Stimulated activated CD8-positive, alpha-beta memory T cell treated with anti-CD3 and anti-CD28 coated beads, Interleukin-15, amount 100 ng/mL, for 4 hours (primary cell): ENCODE measurements around the gene UEVLD.
A peak's percentile ranks its signal among the peaks of the same experiment; 100 is the strongest.

ENCODE experiments used
- DNase-seq, 2 donors: peaks; one replicate each; pipeline ENCODE4 v3.0.0-alpha.2; 2020; ENCODE audit warnings: low read depth in 2 of 2

Gene UEVLD

GRCh38 chr11:18581825-18582224 is 6.7 kb downstream of the UEVLD start:
- no peak for DNase-seq

- no peak for DNase-seq
Measured at GRCh38 chr11:18580113-18580766, 8.3 kb downstream of the UEVLD start.

GRCh38 chr11:18578975-18579598 is 9.4 kb downstream of the UEVLD start:
- DNase-seq = no peak

GRCh38 chr11:18575361-18575760 is 13.2 kb downstream of the UEVLD start:
- no peak for DNase-seq

GRCh38 chr11:18567081-18567480 is 21.5 kb downstream of the UEVLD start:
- no peak for DNase-seq

GRCh38 chr11:18566406-18566805 is 22.1 kb downstream of the UEVLD start:
- no peak for DNase-seq

- no peak for DNase-seq
Measured at GRCh38 chr11:18564149-18564548, 24.4 kb downstream of the UEVLD start.

GRCh38 chr11:18563090-18563730 is 25.3 kb downstream of the UEVLD start:
- no peak for DNase-seq

- DNase-seq = no peak
Measured at GRCh38 chr11:18548001-18548400, 40.5 kb downstream of the UEVLD start.

- no peak for DNase-seq
Measured at GRCh38 chr11:18540207-18541009, 48.1 kb downstream of the UEVLD start.

- DNase-seq = no peak
Measured at GRCh38 chr11:18536209-18536608, 52.3 kb downstream of the UEVLD start.

- DNase-seq = no peak
Measured at GRCh38 chr11:18534245-18534644, 54.3 kb downstream of the UEVLD start.

- no peak for DNase-seq
Measured at GRCh38 chr11:18533365-18533764, 55.2 kb downstream of the UEVLD start.

GRCh38 chr11:18527512-18527911 is 61.0 kb downstream of the UEVLD start:
- no peak for DNase-seq

GRCh38 chr11:18526521-18527296 is 61.8 kb downstream of the UEVLD start, which contains the start of gene TSG101:
TSG101 (minus strand) TSS chr11:18526942; CDS start chr11:18526816, 126 bp downstream.
- DNase-seq = peak; percentile 84 to 85

- DNase-seq = no peak
Measured at GRCh38 chr11:18526130-18526520, 62.4 kb downstream of the UEVLD start.

- DNase-seq = no peak
Measured at GRCh38 chr11:18524248-18524647, 64.3 kb downstream of the UEVLD start.

GRCh38 chr11:18523084-18523483 is 65.5 kb downstream of the UEVLD start:
- DNase-seq = no peak

GRCh38 chr11:18522388-18522787 is 66.1 kb downstream of the UEVLD start:
- DNase-seq = no peak

- no peak for DNase-seq
Measured at GRCh38 chr11:18521122-18521521, 67.4 kb downstream of the UEVLD start.

- DNase-seq = no peak
Measured at GRCh38 chr11:18502352-18502751, 86.2 kb downstream of the UEVLD start.
